ENCODE results near the gene NUDT15. TPM values are rescaled to one million over a fixed set of nuclear protein-coding genes. Genes with fewer than 3 reads are reported as not detected.

Gene NUDT15
- 11.2 and 15.3 TPM in 2 replicates for total RNA-seq

DNA sequence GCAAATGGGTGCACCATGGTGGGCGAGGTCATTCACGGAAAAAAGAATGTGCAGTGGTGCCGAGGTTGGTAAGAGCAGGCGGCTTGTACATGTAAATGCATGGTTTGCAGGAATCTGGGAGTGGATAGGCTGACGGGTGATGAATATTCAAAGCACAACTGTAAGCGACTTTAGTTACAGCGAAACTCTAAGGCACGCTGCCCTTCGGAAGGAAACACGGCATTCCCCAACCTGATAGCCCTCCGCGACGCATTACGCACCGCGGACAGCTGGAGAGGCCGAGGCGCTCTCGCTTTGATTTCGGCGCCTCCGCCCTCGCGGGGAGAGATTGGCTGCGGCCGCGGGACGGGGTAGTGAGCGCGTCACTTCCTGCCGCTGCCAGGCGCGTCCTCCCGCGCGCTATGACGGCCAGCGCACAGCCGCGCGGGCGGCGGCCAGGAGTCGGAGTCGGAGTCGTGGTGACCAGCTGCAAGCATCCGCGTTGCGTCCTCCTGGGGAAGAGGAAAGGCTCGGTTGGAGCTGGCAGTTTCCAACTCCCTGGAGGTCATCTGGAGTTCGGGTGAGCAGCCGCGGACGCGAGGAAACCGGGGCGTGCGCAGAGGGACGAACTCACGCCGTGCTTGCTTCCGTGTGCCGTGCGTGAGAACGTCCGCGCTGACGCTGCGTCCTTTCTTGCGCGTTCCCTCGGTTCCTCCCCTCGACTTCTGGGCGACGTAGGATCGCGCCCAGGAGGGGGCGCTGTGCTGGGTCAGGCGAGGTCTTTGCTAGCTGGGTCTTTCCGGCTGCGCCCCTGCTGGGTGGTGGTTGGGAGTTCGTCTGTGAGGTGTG lies at the start of gene NUDT15:
NUDT15 (plus strand) TSS at position 381 of the 828 bp plus-strand sequence; CDS start at position 402, 21 bp downstream.

GRCh38 chr13:48001114-48001881 lies 36.2 kb upstream of the NUDT15 start, which contains the start of gene SUCLA2:
Gene SUCLA2 (minus strand): TSS chr13:48001273. CDS start chr13:48001269, 4 bp downstream.

DNA sequence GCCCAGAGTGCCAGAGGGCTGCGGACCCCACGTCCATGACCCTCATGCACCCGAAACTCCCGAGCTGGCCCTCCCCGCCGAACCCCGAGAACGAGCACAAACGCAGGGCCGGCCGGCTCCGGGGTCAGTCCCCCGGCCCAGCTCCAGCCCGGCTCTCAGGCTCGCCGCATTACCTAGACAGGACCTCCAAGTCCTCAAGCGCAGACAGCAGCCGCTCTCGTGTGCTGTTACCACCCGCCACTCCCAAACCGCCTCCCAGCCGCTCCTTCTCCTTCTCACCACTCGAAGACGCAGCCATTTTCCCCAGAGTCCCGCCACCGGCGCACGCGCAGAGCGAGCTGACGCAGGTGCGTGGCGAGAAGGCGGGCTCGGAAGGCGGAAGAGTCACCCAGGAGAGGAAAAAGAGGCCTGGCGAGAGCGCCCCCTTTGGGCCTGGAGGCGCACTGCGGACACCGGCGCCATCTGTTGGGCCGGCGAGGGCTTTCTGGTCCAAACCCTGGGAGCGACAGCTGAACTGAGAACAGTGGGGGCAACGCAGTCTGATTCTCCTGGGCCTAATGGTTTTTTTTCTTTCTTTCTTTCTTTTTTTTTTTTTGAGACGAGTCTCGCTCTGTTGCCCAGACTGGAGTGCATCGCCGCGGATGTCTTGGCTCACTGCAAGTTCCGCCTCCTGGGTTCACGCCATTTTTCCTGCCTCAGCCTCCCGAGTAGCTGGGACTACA lies 57.4 kb downstream of the NUDT15 start, which contains the start of gene MED4:
MED4 (minus strand) TSS at position 324 of the 722 bp plus-strand sequence; CDS start at position 298, 26 bp downstream.

Other genes with a start within 250 kb of the NUDT15 start
- 51.7 and 58.0 TPM in 2 replicates for gene SUCLA2, start 36.5 kb upstream of the NUDT15 start, total RNA-seq
- 25.9 and 31.6 TPM in 2 replicates for gene MED4, start 57.4 kb downstream of the NUDT15 start, total RNA-seq
- gene ITM2B, start 195.5 kb downstream of the NUDT15 start, total RNA-seq = 182 and 262 TPM in 2 replicates

All from aortic smooth muscle cell (primary cell).